A673 (cell line): ENCODE results near the gene LIM2.
"Not testable (repeated sequence)": the region's sequence is repeated elsewhere in the genome, so short reads cannot be mapped to it uniquely, and the experiment has no call there.

ENCODE experiments used
- CTCF ChIP-seq: fragments of 300-800, 200-600 bp; sonication (generic); conservative IDR thresholded peaks from 2 replicates; pipeline ENCODE4 v1.5.1; 2017; ENCODE audit warnings: low read depth, mild to moderate bottlenecking, antibody characterized with exemption, low read length, moderate library complexity, mixed read lengths
- EZH2 ChIP-seq: fragments of 200-600 bp; sonication (generic); IDR thresholded peaks from 2 replicates; pipeline ENCODE4 v1.6.1; 2017; ENCODE audit warnings: borderline replicate concordance, low read depth, mild to moderate bottlenecking, mixed read lengths, antibody characterized with exemption, low read length; ENCODE audit not compliant: poor library complexity, severe bottlenecking

- TF ChIP-seq CTCF, EZH2: not testable (repeated sequence)
Measured at GRCh38 chr19:51420511-51420910, 32.7 kb upstream of the LIM2 start.
